Smooth muscle cell of bladder (primary cell): ENCODE data around the gene ZMYND15. TPM values are rescaled to one million over a fixed set of nuclear protein-coding genes. Genes with fewer than 3 reads are reported as not detected.

Experiments used
- total RNA-seq: library from RNA; depleted of rRNA; stranded (reverse); fragments of >200 nt; gene quantifications from 2 replicates; pipeline ENCODE4 v1.2.3, GENCODE V29; 2014

Gene ZMYND15, protein sequence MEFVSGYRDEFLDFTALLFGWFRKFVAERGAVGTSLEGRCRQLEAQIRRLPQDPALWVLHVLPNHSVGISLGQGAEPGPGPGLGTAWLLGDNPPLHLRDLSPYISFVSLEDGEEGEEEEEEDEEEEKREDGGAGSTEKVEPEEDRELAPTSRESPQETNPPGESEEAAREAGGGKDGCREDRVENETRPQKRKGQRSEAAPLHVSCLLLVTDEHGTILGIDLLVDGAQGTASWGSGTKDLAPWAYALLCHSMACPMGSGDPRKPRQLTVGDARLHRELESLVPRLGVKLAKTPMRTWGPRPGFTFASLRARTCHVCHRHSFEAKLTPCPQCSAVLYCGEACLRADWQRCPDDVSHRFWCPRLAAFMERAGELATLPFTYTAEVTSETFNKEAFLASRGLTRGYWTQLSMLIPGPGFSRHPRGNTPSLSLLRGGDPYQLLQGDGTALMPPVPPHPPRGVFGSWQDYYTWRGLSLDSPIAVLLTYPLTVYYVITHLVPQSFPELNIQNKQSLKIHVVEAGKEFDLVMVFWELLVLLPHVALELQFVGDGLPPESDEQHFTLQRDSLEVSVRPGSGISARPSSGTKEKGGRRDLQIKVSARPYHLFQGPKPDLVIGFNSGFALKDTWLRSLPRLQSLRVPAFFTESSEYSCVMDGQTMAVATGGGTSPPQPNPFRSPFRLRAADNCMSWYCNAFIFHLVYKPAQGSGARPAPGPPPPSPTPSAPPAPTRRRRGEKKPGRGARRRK
- 0.09 and 0.14 TPM in 2 replicates for total RNA-seq

DNA sequence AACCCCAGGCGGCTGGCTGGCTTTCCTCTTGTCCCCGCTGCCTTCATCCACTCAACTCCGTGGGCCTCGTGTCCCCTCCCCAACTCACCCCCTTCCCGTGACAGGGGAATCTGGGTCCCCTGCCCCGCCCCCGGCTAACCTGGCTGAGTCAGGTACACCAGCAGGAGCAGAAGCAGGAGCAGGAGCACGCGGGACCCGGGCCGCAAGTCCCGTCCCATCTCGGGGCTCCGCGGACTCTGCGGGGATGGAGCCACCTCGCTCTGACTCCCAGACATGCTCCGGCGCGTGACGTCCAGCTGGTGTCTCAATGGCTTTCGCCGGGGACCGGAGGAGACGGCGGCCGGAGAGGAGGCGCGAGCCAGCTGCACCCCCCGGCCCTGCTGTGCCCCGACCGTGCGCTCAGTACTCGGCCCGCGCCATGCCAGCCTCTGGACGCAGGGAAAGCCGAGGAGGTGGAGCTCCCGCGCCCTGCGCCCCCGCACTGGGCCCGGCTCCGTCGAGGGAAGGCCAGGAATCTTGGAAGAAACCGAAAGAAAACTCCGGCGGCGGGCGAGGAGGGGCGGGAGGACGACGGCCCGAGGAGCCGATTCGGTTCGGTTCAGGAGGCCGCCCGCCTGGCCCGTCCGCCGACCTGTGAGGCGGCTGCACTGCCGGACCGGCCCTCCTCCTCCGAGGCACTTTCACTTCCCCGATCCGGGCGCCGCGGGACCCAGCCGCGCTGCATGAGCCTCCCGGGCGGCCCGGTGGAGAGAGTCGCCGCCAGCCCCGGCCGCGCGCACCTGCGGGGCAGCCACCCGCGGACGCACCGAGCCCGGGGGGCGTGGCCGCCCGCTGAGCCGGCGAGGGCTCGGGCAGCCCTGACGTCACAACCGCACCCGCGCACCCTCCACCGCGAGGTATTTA, at the start of gene ZMYND15, which contains the start of gene CXCL16:
TSS of gene ZMYND15 (plus strand) at position 712 of the 903 bp plus-strand sequence. CDS start 716 bp downstream, outside the sequence.
TSS of gene CXCL16 (minus strand) at position 807 of the 903 bp plus-strand sequence. CDS start at position 218, 589 bp downstream.

DNA sequence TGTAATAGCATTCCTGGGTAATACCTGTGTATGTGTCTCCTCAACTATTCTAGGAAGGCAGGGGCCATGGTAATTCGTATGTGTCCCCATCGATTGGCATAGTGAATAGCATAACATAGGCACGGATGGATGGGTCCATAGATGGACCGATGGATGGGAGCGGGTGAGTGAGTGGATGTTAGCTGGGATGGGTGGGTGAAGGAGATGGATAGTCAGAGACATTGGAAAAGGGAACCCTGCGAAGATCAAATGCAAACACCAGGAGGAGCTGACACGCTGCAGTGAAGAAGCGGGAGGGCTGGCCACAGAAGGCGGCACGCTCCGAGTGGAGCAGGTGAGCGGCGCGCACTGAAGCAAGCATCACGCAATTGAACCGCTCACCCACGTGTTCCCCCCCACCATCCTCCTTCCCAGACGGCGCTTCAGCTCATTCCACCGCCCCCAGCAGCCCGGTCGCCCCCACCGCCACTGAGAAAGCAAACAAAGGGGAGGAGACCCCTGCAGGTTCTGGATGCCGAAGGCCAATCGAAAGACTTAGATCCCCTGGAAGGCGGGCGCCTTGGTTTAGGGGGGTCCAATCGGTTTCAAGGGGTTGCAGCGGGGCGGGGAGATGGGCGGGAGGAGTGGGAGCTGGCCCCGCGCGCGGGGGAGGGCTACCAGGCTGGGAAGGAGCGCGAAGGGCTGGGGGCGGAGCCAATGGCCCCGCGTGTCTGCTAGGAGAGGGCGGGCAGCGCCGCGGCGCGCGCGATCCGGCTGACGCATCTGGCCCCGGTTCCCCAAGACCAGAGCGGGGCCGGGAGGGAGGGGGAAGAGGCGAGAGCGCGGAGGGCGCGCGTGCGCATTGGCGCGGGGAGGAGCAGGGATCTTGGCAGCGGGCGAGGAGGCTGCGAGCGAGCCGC, 29.6 kb upstream of the ZMYND15 start, which contains the start of gene ARRB2:
TSS of gene ARRB2 (plus strand) at position 839 of the 899 bp plus-strand sequence. CDS start 90 bp downstream, outside the sequence.

DNA sequence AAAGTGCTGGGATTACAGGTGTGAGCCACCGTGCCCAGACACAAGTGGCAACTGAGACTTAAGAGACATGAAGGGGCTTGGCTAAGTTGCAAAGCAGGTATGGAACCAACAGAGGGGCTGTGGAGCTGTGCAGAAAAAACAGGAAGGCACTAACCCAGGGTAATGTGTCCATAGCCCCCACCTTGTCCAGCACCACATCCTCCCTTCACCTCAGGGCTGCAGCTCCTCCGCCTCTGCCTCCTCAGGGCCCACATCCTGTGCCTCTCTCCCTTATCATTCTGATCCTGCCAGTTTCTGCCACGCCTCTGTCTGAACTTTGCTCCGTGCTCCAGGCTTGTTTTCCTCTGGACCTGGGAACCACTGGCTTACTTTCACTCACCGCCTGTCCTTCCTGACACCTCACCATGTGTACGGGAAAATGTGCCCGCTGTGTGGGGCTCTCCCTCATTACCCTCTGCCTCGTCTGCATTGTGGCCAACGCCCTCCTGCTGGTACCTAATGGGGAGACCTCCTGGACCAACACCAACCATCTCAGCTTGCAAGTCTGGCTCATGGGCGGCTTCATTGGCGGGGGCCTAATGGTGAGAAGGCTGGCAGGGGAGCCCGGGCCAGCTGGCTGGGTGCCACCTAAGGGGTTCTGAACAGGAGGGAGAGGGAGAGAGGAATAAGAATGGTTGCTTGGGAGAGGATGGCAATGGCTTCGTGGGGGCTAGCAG, 32.0 kb downstream of the ZMYND15 start, which contains the start of gene TM4SF5:
TSS of gene TM4SF5 (plus strand) at position 368 of the 716 bp plus-strand sequence. CDS start at position 405, 37 bp downstream.

DNA sequence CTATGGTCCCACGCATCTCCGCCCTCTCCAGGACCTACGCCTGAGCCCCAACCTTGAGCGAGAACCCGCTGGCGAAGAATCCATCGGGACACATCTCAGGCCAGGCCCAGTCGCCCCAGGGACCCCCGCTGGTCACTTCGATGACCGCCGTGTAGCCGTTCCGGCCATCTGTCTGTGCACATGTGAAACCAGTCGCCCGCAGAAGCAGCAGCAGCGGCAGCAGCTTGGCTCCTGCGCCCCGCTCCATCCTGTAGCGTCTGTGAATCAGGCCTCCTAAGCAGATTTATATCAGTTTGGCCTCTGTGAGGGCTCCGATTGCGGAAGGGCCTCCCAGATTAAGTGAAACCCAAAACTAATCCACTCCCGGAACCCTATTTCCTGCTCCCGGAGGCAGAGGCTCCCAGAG, 46.5 kb downstream of the ZMYND15 start, which contains the start of gene VMO1:
TSS of gene VMO1 (minus strand) at position 259 of the 406 bp plus-strand sequence. CDS start at position 247, 12 bp downstream.

DNA sequence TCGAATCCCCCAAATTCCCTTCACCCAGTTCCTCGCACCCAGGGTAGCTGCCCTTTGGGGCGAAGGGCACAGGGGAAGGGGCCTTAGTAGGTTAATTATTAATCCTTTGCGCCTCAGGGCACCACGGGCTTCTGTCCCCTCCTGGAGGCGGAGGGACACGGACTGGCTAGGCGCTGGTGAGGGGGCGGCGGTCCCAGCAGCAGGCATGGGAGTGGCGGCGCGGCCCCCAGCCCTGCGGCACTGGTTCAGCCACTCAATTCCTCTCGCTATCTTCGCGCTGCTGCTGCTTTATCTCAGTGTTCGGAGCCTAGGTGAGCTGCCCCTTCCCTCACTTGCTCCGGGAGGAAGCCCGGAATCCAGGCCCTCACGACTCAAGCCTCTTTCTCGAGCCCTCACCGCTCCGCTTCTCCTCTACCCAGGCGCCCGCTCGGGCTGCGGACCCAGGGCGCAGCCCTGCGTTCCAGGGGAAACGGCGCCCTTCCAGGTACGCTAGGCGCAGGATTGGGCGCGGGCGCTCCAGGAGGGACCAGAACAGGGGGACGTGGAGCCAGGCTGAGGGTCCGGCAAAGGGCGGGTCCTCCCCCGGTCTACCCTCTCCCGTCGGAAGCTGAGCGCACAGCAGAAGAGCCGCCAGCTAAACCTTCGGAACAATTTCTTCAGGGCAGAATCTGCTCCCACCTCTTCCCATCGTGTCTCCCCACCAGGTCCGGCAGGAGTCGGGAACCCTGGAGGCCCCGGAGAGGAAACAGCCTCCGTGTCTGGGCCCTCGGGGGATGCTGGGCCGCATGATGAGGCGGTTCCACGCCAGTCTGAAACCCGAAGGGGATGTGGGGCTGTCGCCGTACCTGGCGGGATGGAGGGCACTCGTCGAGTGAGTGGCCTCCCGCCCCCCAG, 49.4 kb downstream of the ZMYND15 start, which contains the start of gene GLTPD2:
TSS of gene GLTPD2 (plus strand) at position 158 of the 894 bp plus-strand sequence. CDS start at position 206, 48 bp downstream.

Other genes starting within 250 kb of the ZMYND15 start
- gene SPNS2, start 241.0 kb upstream of the ZMYND15 start, total RNA-seq = 3.7 and 5.3 TPM in 2 replicates
- gene MYBBP1A, start 184.4 kb upstream of the ZMYND15 start, total RNA-seq = 43.8 and 59.7 TPM in 2 replicates
- not detected in 2 replicates for gene GGT6, start 179.3 kb upstream of the ZMYND15 start, total RNA-seq
- gene SMTNL2, start 155.3 kb upstream of the ZMYND15 start, total RNA-seq = 0.28 and 0.37 TPM in 2 replicates
- gene ALOX15, start 98.2 kb upstream of the ZMYND15 start, total RNA-seq = not detected in 2 replicates
- 9.0 and 11.9 TPM in 2 replicates for gene PELP1, start 35.7 kb upstream of the ZMYND15 start, total RNA-seq
- gene ARRB2, start 29.2 kb upstream of the ZMYND15 start, total RNA-seq = 2.1 and 3.2 TPM in 2 replicates
- 10.4 and 16.5 TPM in 2 replicates for gene MED11, start 8.4 kb upstream of the ZMYND15 start, total RNA-seq
- gene CXCL16, start 95 bp downstream of the ZMYND15 start, total RNA-seq = 1.8 and 2.1 TPM in 2 replicates
- gene TM4SF5, start 32.1 kb downstream of the ZMYND15 start, total RNA-seq = not detected in 2 replicates
- gene VMO1, start 46.5 kb downstream of the ZMYND15 start, total RNA-seq = 0.74 and 3.3 TPM in 2 replicates
- gene GLTPD2, start 49.1 kb downstream of the ZMYND15 start, total RNA-seq = not detected in 2 replicates
- gene PSMB6, start 56.3 kb downstream of the ZMYND15 start, total RNA-seq = 164 and 179 TPM in 2 replicates
- 14.2 and 15.8 TPM in 2 replicates for gene PLD2, start 67.3 kb downstream of the ZMYND15 start, total RNA-seq
- gene MINK1, start 93.5 kb downstream of the ZMYND15 start, total RNA-seq = 17.1 and 21.0 TPM in 2 replicates
- 4.3 and 6.1 TPM in 2 replicates for gene C17orf107, start 159.7 kb downstream of the ZMYND15 start, total RNA-seq
- 0.14 and 1.4 TPM in 2 replicates for gene CHRNE, start 163.3 kb downstream of the ZMYND15 start, total RNA-seq
- not detected in 2 replicates for gene GP1BA, start 192.4 kb downstream of the ZMYND15 start, total RNA-seq
- 51.8 and 62.5 TPM in 2 replicates for gene SLC25A11, start 200.2 kb downstream of the ZMYND15 start, total RNA-seq
- gene RNF167, start 200.4 kb downstream of the ZMYND15 start, total RNA-seq = 12.2 and 15.3 TPM in 2 replicates
- 381 and 445 TPM in 2 replicates for gene PFN1, start 208.7 kb downstream of the ZMYND15 start, total RNA-seq
- gene ENO3, start 211.3 kb downstream of the ZMYND15 start, total RNA-seq = 1.6 and 2.6 TPM in 2 replicates
- 50.8 and 60.6 TPM in 2 replicates for gene SPAG7, start 228.0 kb downstream of the ZMYND15 start, total RNA-seq
- gene CAMTA2, start 247.8 kb downstream of the ZMYND15 start, total RNA-seq = 6.8 and 6.9 TPM in 2 replicates